NCI-H526 (cell line): ENCODE data around the gene PSAT1.

ENCODE experiments used
- DNase-seq, 2 experiments: peaks; one replicate each; lab custom pipeline; 2025; lab: John Stamatoyannopoulos, UW

Gene PSAT1

DNA sequence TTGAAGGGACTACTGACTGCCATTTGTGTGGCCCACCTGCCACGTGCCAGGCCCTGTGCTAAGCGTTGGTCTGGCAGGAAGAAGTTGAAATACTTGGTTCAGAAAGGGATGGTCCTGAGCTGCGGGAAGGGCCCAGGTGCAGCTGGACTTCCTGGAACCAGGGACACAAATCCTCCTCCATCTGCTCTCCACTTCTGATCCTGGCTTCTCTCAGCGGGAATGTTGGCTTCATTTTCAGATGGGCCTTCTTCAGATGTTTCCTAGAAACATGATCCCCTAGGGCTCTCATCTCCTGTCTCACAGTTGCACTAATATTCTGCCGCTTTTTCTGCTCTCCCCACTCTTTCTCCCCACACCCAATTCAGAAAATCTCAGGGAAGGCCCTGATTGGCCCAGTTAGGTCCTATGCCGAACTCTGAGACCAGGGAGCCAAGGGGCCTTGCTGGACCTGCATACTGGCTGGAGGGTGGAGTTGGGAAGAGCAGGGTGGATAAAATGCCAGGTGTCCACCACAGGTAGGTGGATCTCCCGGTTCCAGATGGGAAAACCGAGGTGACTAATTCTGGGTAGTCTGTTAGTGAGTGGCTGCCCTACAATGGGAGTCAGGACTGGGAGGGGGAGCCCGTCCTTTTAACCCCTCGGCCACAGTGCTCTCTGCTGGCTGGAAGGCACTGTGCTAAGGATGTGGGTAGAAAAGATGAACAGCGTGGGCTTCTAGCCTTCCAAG is 19.4 kb downstream of the PSAT1 start:
- no peak for DNase-seq

DNA sequence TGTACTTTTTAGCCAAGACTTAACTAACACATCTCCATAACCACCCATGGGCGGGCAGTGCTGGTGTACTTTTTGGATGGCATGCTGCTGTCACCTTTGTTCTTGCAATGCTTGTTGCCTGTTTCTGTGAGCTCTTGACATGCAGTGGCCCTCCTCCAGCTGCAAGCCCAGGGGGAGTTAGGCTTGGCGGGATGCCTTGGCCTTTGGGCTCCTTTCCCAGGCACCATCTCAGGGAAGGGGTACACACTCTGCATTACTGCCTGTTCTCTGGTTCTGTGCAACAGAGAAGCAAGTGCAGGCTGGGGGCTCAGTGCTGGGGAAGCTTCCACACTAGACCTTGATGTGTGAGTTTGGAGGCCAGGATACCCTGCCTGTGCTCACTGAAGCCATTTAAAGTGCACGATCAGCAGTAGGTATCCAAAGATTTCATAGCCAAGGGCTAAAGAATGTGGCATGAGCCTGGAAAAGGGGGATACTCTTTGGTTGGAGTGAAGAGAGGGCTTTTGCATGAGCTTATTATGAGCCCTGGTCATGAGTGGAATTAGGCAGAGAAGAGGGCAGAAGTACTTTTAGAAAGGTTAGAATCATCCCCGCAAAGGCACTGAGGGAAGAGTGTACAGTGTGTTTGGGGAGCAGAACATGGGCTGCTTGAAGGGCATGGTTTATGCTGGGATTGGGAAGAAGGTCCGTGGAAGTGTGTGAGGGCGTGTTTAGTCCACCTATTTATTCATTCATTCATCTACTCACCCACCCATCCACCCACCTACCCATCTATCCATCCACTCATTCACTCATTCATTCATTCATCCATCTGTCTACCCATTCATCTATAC is 22.5 kb downstream of the PSAT1 start:
- no peak for DNase-seq

GRCh38 chr9:78320030-78320693 is 23.2 kb downstream of the PSAT1 start:
- no peak for DNase-seq

DNA sequence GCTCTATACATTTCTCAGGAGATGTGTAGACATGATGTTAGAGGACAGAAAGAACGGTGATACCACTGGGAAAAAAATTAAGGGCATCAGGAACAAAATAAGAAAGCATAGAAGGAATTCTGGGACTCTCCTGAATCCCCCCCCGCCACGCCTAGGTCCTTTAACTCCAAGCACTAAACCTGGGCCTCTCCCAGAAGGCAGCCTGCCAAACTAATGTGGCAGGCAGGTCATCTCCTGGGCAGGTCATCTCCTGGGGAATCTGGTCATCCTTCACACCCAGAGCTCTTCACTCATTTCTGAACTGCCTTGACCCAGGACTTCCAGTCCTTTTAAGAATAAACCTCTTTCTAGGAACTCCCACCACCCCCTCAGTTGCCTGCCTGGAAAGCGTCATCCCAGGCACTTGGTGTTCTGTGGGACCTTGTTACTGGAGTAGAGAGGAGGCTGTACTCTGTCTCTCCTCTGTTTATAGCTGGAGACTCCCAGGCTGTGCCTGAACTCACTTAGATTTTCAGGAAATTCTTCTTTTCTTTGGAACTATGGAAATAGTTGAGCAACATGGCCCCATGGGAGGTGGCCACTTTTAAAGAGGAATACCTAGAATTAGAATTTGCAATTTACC is 24.1 kb downstream of the PSAT1 start:
- no peak for DNase-seq

GRCh38 chr9:78321505-78321904 is 24.6 kb downstream of the PSAT1 start:
- DNase-seq: no peak

DNA sequence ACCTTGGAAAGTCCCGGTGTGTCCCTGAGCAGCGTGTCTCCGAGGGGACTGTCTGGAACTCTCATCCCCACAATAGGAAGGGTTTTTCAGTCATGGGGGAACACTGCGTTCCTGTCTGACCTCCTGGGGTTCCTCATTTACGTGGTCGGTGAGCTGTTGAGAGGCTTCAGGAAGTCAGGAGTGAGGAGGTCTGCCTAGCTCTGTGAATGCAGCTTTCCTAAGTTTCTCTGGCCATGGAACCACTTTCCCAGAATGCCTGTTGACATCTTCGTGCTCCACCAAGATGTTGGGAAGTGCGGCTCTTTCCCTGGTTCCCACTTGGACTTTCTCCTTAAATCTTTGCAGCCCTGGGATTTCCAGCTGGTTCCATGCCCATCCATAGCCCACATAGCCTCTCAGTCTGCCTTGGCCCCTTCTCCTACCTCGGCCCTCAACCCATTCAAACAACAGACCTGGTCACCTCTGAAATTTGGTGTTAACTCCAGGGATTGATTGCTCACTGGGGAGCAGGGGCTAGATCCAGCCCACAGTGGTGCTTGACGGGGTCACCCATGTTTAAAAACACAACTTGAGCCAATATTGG is 27.2 kb downstream of the PSAT1 start:
- DNase-seq: no peak

DNA sequence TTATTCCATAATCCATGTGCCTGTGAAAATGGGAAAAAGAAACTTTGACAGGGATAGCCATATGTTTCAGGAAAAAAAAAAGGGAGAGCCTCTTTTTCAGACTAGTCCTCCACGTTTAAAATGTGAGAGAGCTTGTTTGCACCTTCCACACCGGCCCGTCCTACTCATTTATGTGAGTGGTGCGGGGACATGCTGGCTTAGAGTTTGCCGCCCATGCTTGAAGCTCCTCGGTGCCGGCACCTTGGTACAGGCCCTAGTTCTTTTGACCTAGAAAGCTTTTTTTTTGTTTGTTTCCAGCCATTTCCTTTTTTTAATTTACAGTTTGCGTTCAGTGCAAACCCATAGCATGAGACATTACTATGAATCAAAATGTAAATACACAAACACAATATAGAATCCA is 27.8 kb downstream of the PSAT1 start:
- DNase-seq: no peak

DNA sequence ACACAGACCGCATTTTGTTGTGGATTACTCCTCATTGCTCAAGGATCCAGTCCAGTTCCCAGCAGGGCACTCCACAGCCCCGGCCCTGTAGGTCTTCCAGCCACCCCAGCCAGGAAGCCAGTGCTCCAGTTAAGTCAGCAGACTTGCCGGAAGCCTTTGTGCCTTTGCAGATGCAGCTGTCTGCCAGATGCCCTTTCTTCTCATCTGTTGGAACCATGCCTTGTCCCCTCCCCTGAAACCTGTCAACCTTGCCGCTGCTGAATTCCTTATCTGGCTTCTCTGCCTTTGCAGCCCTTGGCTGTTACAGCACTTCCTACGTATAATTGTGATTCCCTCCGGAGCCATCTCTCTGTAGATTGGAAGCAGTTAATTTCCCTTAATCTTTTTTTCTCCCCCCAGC is 28.4 kb downstream of the PSAT1 start:
- DNase-seq: no peak

- DNase-seq: no peak
Measured at GRCh38 chr9:78325846-78326360, 29.0 kb downstream of the PSAT1 start.

DNA sequence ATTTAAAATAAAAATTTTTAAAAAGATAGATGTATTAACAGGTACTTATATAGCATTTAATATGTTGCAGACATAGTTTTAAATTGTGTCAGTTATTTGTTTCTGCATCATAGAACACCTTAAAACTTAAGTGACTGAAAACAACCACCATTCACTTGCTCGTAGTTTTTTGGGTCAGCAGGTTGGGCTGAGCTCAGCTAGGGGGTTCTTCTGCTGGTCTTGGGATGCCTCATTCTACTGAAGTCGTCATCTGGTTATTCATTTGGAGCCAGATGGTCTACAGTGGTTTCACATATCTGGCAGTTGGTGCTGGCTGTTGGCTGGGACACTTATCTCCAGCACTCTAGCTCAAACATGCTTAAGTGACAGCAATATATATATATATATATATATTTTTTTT is 29.6 kb downstream of the PSAT1 start:
- DNase-seq: no peak

GRCh38 chr9:78332381-78332780 is 35.5 kb downstream of the PSAT1 start:
- no peak for DNase-seq

DNA sequence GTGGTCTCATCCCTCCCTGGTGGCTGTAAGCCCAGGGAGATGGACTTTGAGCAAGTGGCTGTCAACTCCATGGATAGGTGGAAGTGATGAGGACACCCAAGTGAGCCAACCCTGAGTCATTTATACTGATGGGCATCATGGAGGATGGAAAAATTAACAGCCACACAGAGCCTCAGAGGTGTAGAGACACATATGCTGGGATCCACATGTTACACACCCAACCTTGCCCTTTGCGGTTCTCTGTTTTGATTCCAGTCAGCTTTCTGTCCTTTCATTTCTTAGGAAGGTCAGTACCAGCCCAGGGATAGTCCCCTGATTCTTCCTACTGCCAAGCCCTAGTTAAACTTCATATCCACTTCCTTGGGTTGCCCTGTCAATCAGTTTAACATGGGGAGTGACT is 51.9 kb downstream of the PSAT1 start:
- no peak for DNase-seq

DNA sequence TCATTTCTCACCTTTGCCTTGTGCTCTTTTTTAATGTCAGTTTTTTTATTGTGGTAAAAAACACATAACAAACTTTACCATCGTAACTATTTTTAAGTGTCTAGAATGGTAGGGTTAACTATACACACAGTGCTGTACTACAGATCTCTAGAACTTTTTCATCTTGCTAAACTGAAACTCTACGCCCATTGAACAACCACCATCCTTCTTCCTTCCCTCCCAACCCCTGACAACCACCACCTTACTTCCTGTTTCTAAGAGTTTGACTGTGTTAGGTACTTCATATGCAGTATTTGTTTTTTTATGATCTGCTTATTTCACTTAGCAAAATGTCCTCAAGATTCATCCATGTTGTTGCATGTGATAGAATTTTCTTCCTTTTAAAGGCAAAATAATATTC is 54.9 kb downstream of the PSAT1 start:
- no peak for DNase-seq

DNA sequence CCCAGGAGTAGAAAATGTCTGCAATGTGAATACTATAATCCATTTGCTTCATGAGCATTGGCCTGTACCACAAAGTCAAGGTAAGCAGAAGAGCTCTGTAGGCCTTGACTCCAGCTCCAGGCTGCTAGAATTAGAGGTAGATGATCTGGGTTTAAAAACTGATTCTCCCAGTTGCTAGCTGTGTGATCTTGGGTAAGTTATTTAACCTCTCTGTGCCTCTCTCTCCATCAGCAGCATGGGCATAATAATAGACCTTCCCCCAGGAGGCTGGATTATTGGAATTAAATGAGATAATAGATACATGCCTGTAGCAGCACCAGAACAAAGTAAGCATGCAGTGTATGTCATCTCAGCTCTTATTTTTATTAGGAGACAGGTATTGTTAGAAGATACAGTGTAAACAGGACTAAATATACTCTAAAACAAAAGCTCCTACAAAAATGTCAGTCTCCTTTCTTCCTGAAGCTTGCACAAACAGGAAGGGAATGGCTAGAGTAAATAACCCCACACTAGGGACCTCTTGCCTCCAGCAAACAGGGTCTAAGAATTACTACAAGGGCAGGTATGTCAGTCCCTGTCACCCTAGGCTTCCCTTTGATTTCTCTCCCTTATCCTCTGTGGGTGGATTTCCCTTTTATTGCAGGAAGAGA is 57.5 kb downstream of the PSAT1 start:
- no peak for DNase-seq

DNA sequence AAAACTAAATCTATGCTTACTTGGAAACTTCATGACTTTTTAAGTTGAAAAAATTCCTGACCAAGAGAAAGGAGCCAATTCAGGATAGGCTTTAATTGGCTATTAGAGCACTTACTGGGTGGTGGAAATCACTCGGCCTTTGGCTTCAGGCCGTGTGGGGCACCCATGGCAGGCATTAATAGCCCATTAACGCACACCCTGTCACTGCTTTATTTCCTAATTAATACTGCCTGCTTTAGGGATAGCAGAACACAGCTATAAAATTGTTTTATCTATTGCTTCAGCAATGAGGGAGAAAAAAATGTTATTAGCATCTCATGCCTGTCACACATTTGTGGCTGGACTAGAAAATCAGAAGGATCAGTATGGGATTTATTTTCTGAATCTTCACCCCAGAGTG is 58.1 kb downstream of the PSAT1 start:
- no peak for DNase-seq

DNA sequence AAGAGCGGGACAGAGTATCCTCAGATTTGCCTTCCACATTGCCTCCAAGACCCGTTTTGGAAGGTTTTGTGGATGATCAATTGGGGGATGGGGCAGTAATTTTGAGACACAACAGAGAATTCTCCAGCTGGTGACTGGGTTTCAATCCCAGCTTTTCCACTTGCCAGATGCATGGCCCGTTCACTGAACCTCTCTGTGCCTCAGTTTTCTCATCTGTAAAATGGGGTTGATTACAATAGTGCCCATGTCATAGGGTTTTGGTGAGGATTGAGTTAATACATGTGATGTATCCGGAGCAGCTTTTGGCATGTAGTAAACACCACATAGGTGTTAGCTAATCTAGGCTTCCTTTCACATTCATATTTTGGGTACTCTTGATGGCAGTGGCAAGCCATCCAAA is 59.7 kb downstream of the PSAT1 start:
- DNase-seq: no peak

GRCh38 chr9:78357165-78357873 is 60.4 kb downstream of the PSAT1 start:
- DNase-seq: no peak

GRCh38 chr9:78358329-78359051 is 61.6 kb downstream of the PSAT1 start:
- no peak for DNase-seq

DNA sequence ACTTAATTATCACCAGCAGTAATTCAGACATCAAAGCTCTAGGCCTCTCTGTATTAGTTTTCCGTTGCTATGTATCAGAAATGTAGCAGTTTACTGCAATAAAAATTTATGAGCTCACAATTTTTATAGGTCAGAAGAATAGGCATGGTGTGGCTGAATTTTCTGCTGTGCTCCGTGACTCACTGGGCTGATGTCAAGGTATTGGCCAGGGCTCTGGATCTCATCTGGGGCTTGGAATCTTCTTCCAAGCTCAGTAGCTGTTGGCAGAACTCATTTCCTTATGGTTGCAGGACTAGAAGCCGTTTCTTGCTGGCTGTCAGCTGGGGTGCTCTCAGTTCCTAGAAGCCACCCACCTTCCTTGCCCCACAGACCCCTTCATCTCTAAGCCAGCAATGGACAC is 66.3 kb downstream of the PSAT1 start:
- no peak for DNase-seq
